Activated CD4-positive, alpha-beta T cell treated with anti-CD3 and anti-CD28 coated beads, Interleukin-2, amount 50 U/mL, for 24 hours (primary cell): ENCODE data around the gene DNAJC7.
A peak's percentile ranks its signal among the peaks of the same experiment; 100 is the strongest.

ENCODE experiments used
- DNase-seq, 2 donors: peaks; one replicate each; pipeline ENCODE4 v3.0.0-alpha.2; 2020; ENCODE audit warnings: low read depth in 1 of 2, low spot score in 1 of 2

Gene DNAJC7, protein sequence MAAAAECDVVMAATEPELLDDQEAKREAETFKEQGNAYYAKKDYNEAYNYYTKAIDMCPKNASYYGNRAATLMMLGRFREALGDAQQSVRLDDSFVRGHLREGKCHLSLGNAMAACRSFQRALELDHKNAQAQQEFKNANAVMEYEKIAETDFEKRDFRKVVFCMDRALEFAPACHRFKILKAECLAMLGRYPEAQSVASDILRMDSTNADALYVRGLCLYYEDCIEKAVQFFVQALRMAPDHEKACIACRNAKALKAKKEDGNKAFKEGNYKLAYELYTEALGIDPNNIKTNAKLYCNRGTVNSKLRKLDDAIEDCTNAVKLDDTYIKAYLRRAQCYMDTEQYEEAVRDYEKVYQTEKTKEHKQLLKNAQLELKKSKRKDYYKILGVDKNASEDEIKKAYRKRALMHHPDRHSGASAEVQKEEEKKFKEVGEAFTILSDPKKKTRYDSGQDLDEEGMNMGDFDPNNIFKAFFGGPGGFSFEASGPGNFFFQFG

DNA sequence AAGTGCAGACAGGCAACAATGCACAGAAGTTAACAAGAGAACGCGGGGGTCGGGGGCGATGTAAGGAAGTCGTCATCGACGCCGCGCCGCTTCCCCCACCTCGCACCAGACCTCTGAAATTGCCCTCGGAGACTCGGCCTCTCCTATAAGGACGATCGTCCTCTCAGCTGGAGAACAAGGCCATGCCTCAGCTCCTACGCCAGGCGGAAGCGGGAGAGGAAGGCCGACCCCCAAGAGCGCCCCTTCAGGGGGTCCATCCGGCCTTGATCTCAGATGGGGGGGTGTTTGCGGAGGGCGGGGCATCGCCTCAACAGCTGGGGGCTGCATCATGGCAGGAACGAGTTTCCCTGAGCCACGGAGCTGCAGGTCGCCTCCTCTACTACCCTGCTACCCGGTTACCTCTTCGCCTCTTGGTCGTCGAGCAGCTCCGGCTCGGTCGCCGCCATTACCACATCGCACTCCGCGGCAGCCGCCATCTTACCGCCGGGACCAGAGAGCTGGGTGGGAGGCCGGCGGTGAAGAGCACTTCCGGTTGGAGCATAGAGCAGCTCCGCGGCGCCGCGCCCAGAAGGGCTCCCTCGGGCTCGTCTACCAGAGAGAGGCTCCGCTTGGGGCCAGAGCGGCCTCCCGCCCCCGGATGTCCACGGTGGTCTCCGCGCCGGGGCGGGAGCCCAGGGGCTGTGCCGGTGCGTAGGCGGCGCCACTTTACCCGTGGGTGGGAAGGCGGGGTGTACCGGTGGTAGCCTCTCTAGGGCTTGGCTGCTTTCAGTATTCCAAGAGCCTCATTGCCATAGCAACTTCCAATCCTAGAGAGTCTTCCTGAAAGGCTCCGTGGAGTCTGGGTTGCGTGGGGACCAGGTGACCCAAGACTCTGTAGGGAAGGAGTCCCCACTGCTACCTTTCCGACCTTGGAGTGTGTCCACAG lies at the start of gene DNAJC7:
TSS of gene DNAJC7 (minus strand) at position 499 of the 925 bp plus-strand sequence. CDS start at position 476, 23 bp downstream.
- DNase-seq: peak; percentile 73 to 88

- no peak for DNase-seq
Observed at GRCh38 chr17:42065201-42065600, 48.0 kb upstream of the DNAJC7 start.

- DNase-seq: no peak
Observed at GRCh38 chr17:42062681-42063080, 45.4 kb upstream of the DNAJC7 start.

GRCh38 chr17:42061646-42062487 lies 44.6 kb upstream of the DNAJC7 start:
- no peak for DNase-seq

DNA sequence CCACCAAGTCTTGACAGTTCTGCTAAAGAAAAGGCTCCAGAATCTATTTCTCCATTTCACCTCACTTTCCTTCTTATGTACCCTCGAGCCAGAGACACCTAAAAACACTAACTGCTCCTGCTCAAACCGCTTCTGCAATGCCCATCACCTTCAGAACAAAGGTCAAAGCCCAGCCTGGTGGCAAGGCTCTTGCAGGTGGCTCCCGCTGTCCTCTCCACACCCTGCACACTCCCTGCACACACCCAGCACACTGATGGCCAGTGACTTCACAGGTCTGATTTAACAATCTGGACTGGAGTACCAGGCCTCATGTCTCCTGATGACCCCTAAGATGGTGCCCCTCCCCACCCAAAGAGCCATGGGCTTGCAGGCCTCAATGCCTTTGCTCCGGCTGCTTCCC lies 43.0 kb upstream of the DNAJC7 start:
- DNase-seq: no peak

DNA sequence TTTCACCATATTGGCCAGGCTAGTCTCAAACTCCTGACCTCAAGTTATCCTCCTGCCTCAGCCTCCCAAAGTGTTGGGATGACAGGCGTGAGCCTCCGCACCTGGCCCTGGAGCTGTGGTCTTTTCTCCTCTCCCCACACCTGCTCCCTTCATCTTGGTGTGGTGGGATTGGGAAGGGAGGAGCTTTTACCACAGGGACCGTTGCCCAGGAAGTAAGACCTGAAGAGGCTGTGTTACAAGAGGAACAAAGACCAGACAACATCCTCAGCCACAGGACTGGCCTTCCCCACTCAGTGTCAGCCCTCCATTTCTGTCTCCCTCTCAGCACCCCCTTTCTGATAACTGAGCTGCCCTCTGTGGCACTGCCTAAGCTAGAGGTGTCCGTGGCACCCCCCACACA lies 42.6 kb upstream of the DNAJC7 start:
- no peak for DNase-seq

DNA sequence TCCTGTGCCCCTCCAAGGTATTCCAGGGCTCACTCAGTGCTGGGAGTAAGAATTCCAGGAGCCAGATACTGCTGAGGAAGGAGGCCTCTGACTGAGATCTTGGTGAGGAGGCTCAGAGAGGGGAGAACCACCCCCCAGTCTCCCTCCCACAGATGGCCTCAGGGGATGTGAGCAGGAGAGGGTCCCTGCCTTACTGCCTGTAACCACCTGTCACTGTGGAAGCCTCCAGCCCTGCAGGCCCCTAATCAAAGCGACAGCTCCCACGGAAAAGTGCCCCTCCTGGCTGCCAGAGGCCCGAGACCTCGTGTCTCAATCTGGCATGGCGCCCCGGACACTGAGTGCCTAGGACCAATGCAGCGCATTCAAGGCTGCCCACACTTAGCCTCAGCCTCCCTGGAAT lies 40.8 kb upstream of the DNAJC7 start:
- no peak for DNase-seq

GRCh38 chr17:42056635-42057034 lies 39.4 kb upstream of the DNAJC7 start:
- no peak for DNase-seq

- DNase-seq: no peak
Observed at GRCh38 chr17:42055496-42055895, 38.3 kb upstream of the DNAJC7 start.

DNA sequence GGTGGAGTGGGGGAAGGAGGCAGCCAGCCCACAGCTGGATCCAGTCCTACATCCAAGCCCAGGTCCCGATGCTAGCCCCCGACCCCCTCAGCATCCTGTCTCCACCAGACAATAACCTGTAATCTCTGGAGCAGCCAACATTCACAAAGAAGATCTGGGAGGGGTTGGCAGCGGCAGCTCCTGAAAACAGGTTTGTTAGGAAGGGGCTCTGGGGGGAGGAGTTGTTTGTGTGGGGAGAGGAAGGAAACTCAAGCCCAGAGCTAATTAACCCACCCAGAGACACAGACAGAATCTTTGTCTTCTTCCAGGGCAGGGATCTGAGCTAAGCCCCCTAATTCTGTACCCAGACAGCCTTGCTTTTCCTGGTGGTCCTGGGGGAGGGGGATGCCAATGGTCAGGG lies 37.8 kb upstream of the DNAJC7 start:
- no peak for DNase-seq

DNA sequence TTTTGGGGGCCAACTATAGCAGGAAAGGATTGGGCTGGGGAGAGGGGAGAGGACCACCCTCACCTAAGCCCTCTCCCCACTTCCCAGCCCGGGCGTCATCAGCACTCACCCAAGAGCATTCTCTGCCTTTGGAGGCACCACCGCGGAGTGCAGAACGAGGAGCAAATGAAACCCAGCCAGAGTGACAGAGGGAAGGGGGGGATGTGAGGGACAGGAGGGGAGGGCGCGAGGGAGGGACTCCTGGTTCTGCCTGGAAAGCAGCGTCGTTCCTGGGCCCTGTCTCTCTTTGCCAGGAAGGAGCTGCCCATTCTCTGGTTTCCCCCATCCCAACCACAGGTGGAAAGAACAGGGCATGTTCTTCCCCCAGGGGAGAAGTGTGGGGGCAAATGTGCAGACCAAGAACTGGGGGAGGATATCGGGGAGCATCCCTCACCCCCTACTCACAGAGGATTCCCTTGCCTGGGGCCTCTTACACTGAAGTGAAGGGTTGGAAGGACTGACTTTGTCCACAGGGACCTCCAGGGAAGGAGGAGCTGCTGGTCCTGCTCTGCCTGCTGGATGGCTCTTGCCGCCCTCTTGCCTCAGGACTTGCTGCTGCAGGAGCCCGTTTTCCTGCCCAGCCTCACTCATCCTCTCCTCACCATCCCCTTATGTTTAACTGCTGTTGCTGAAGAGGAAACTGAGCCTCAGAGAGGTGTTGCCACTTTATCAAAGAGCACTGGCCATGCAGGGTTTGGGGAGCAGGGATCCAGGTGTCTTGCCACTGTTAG lies 36.7 kb upstream of the DNAJC7 start:
- no peak for DNase-seq

GRCh38 chr17:42052346-42052877 lies 35.2 kb upstream of the DNAJC7 start:
- DNase-seq: no peak

- no peak for DNase-seq
Observed at GRCh38 chr17:42051645-42052044, 34.4 kb upstream of the DNAJC7 start.

DNA sequence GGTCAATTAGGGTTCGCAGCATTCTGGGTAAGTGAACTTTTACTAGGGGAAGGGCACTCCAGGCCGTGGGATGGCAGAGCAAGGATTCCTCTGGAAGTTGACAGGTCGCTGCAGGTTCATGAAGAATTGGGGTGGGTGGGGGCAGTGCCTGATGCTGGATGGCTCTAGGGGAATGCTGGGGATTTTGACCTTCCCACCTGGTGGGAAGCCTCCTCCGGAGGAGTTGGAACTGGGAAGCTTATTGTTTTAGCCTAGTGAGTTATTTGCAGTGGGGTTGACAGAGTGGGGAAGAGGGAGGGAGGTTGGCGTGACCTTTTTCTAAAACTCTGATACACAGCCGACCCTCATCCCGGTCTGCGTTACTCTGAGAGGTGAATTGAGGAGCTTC lies 33.8 kb upstream of the DNAJC7 start:
- DNase-seq: no peak

GRCh38 chr17:42050393-42051012 lies 33.3 kb upstream of the DNAJC7 start, which contains the start of gene C17orf113:
Gene C17orf113 (minus strand): TSS chr17:42050601. CDS start chr17:42043376, 7,225 bp downstream.
- DNase-seq: peak in 1 of 2 donors; percentile 20

- no peak for DNase-seq
Observed at GRCh38 chr17:42049834-42050392, 32.7 kb upstream of the DNAJC7 start.

GRCh38 chr17:42047343-42047742 lies 30.1 kb upstream of the DNAJC7 start:
- no peak for DNase-seq

GRCh38 chr17:42045719-42046118 lies 28.5 kb upstream of the DNAJC7 start:
- DNase-seq: no peak
